ENCODE measurements around the gene DHRS11.

The DHRS11 gene

DNA sequence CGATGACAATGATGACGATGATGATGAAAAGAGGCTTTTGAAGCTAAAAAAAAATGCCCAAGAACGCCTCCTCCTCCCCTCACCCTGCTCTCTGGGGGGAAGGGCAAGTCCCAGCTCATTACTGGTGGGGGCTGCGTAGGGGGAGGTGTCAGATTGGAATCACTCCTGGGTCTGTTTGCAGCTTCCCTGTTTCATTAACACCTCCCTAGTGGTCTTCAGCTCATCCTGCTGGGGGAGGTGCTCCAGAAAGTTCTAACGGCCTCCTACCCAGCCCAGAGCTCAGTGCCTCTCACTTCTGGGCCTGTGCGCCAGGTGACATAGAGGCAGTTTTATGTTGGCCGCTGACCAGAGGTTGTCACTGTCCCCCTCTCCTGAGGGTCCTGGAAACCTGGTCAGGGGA, 22.4 kb downstream of the DHRS11 start:
- no peak for DNase-seq (ENCODE audit: low spot score)

DNA sequence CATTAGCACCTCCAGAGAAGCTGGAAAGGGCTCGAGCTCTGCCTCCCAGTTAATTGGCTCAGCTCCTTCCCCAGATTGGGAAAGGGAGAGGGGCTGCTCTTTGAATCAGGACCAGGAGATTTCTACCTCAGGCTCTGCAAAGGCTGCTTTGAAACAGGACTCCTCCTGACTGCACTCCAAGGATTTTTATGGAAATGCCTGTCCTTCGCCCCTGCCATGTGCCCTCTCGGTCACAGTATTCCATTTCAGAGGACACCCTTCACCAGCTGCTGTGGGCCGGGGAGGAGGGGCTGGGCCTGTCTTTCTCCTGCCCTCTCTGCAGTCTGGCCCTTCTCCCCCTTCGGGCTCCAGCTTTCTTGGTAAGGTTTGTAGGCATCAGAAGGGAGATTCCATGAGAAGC, 23.3 kb downstream of the DHRS11 start:
- DNase-seq (ENCODE audit: low spot score): no peak

DNA sequence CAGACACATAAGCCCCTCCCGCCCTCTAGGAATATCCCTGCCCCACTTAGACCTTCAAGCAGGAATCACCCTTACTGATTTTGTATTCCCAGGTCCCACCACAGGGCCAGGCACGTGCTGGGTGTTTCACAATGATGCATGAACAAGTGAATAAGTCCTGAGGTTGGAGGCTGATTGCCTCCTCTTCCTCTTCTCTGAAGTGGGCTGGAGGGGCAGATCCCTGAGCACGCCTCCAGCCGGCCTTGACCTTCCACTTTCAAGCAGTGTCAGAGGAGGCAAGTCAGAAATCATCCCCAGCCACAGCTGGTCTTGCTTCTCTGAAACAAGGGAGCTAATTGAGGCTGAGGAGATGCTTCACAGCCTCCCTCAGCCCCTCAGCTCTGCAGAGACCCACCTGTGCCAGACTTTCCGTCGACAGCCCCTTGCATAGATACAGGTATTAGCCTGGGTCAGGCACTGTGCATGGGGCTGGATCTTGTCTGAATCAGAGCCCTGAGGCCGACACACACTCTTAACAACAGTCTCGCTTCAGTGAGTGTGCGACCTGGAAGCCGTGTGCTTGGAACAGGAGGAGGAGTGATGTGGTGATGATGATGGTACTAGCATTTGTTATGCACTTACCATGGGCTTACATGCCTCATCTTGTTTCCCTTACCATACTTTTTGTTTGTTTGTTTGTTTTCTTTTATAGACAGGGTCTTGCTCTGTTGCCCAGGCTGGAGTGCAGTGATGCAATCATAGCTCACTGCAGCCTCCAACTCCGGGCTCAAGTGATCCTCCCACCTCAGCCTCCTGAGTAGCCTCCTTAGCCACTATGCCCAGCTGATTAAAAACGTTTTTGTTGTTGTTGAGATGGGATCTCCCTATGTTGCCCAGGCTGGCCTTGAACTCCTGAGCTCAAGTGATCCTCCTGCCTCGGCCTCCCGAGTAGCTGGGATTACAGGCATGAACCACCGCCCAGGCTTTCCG, 24.7 kb downstream of the DHRS11 start:
- no peak for DNase-seq (ENCODE audit: low spot score)

DNA sequence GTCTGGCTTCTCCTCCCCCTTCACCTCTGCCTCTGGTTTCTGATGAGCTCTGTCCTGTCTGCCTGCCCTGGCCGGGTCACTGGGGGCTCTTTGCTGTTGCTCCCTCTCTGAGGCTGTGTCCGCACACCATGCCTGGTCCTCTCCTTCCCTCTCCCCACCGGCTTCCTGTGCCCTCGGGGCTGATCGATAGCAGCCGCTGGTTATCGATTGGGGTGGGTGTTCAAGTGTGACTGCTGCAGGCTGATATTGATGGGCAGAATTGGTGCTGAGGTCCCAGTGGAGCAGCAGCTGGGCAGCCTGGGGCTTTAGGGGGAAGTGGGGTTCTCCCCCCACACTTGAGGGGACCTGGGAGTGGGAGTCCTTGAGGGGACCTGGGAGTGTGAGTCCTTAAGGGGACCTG, 26.1 kb downstream of the DHRS11 start:
- DNase-seq (ENCODE audit: low spot score): no peak

DNA sequence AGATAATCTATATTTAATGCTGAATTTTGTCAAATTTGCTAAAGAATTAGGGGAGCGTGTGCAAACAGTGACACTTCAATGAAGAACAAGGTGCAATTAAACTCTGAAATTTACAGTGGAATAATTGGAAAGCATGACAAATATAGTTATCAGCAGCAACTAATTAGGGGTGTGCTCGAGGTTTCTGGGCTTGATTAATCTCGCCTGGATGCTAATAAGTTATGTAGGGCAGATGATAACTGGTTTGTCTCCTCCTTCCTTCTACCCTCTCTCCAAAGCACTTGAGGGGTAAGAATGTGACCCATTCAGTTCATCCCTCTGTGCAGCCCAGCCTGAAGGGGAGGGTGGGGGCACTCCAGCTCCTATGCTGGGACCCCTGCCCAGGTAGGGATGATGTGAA, 31.6 kb downstream of the DHRS11 start:
- no peak for DNase-seq (ENCODE audit: low spot score)

DNA sequence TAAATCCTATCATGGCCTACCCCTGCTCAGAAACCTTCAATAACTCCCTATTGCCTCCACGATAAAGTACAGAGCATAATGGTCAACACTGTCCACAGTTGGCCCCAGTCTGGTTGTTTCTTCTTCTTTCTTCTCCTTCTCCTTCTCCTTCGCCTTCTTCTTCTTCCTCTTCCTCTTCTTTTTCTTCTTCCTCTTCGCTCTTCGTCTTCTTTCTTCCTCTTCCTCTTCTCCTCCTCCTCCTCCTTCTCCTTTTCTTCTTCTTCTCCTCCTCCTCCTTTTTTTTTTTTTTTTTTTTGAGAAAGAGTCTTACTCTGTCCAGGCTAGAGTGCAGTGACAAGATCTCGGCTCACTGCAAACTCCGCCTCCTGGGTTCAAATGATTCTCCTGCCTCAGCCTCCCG, 33.5 kb downstream of the DHRS11 start:
- DNase-seq (ENCODE audit: low spot score): no peak

DNA sequence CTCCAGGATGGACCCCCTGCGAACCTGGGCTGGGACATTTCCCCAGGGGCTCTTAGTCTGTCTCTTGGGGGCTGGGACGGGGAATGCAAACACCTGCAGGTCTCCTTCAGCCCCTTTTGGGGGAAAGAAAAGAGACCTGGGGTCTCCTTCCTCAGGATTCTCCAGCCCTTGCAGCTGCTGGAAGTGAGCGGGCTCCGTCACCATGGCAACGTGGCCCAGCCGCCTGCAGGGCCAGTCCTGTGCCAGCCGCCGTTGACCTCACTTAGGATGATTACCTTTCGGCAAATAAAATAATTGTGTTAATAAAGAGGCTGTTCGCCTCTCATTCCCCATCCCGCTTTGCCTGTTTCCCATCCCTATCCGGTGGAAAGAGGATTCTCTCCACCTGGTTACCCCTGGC, 35.4 kb downstream of the DHRS11 start:
- DNase-seq (ENCODE audit: low spot score): no peak

DNA sequence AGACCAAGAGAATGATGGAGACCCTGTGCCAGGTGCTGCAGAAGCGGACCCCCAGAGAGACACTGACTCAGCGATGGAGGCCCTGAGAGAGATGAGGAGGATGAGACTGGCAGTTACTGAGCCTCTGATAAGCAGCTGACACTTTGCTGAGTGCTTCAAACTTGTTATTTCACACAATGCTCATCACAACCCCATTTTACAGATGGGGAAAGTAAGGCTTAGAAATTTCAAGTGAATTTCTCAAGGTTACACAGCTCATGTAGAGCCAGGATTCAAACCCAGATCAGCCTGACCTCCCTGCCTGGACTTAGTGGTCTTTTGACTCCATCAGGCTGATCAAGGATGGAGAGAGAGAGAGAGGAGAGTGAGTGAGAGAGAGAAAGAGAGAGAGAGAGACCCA, 36.9 kb downstream of the DHRS11 start:
- DNase-seq (ENCODE audit: low spot score): no peak

DNA sequence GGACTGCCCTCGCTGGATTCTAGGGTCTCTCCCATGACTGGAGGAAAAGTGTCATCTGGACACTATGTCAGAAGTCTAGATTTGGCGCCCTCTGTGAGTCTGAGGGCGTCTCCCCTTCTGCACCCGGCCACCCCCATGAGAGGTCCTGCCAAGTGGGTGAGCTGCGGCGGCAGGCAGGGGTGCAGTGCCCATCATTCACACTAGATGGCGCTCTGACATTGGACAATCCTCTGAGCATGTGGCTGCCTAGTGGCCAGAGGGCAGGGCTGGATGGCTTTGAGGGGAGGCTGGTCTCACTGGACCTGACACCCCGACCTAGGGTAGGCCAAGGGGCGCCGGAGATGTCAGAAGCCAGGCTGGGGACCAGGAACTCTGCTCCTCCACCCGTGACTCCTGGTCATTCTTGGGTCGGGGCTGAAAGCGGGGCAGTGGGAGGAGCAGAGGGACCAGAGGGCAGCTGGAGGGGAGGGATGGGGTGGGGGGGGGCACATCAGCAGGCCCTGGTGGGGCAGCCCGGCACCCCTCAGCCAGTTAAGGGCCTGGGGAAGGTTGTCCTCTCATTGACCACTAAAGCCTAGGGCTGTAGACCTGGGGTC, 37.7 kb downstream of the DHRS11 start:
- DNase-seq (ENCODE audit: low spot score): peak; percentile 88

DNA sequence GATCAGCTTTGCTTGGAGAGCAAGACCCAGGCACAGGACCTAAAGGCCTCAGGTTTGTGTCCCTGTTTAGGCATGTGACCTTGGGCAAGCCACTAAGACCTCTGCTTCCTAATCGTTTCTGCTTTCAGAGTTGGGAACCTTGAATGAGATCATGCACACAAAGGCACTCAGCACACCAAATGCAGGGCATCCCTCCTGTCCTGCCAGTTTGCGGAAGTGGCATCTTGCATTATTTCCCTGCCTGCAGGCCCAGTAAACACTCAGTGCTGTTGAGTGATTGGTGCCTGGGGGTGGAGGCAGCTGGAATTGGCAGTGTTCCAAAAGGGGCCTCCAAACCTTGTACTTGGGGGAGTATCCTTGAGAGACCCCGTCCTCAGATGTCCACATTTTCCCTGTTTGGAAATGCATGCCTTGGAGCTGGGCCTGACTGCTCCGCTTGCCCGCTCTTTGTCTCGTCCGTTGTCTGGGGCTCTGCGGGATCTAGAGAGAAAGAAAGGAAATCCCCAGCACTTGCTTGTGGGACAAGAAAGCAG, 38.4 kb downstream of the DHRS11 start:
- no peak for DNase-seq (ENCODE audit: low spot score)

DNA sequence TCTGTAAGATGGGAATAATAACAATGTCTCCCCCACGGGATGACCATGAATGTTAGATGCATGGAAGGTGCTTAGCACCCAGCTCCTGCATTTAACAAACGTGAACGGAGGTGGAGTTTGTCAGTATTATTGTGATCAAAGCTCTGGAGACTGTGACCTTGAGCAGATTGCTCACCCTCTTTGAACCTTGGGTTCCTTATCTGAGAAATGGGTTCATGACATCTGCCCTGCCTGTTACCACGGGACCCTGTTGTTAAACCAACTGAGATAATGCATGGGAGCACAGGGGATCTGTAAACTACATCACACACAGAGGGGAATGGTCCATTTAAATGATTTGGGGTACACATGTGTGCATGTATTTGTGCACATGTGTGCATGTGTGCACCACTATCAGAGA, 39.3 kb downstream of the DHRS11 start:
- DNase-seq (ENCODE audit: low spot score): no peak

DNA sequence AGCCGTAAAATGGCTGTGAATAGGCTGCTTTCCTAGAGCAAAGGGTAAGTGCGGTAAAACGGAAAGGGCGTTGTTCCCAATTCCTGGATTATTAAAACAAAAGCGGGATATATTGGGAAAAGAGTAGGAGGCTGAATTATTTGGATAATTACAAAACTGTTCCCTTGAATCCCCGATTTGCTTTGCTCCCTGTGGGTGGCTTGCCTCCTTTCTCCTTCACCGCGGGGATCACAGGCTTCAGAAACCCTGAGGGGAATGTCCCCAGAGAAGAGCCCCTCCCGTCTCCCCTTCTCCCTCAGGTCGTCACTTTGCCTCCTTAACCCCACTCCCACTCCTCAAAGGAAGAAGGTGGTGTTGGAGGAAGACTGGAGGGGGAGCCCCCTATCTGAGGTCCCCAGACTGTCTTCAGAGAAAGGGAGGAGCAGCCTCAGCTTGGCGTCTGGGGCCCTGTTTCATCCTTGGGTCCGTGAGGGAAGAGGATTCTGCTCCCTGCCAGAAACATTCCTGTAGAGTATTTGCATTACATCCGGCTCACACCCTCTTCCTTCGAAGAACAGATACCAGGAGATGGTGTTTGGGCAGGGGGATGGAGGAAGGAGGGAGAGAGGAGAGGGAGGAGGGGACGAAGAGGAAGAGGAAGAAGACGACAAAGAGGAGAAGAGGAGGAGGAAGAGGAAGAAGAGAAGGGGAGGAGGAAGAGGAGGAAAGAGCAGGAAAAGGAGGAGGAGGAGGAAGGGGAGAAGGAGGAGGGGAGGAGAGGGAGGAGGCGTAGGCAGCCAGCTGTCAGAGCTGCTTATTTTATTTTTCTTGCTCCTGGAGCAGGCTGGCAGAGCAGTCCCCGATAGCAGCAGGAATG, 41.5 kb downstream of the DHRS11 start:
- DNase-seq (ENCODE audit: low spot score): no peak

DNA sequence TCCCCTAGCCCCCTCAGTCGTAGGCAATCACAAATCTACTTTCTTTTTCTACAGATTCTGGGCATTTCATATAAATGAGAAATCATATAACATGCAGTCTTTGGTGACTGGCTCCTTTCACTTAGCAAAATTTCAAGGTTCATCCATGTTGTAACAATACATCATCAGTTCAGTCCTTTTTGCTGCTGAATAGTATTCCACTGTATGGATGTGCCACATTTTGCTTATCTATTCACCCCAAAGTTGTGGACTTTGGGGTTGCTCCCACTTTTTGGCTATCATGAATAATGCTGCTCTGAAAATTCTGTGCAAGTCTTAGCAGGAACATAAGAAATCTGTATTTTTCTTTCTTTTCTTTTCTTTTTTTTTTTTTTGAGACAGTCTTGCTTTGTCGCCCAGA, 48.7 kb downstream of the DHRS11 start:
- DNase-seq (ENCODE audit: low spot score): no peak

DNA sequence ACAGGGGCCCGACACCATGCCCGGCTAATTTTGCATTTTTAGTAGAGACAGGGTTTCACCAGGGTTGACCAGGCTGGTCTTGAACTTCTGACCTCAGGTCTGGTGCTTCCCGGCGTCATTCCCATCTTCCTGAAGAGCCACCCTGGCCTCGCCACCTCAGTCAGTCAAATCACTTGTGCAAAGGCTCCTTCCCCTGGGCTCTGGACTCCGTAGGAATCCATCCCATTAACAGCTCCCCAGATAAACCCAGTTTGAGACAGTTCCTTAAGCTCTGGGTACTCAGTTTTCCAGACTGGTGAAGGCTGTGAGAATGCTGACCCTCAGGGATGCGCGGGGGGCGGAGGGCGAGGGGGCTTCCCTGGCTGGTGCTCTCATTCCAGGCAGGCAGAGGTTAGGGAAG, 49.2 kb downstream of the DHRS11 start:
- DNase-seq (ENCODE audit: low spot score): no peak

DNA sequence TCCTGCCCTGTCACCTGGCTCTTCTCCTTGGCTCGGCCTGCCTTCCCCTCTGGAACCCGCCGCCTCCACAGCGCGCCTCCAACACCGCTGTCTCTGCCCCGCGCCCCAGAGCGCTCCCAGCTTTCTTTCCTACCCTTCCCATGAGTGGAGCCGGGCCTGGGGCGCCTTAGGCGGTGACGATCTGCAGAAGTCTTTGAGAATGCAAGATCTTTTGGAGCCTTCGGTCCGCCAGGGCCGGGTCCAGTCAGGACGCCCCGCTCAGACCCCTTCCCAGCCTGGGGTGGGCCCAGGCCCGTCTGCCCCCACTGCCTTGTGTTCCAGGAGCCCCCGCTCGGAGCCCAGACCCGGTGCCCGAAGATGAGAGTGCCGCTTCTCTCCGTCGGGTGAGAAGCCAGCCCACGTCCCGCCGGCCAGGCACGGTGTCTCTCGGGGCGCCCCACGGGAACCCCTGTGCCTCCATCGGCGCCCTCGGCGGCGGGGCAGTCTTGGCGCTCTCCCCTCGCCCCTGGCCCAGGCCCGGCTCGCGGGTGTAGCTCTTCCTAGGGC, 49.7 kb downstream of the DHRS11 start:
- DNase-seq (ENCODE audit: low spot score): no peak

DNA sequence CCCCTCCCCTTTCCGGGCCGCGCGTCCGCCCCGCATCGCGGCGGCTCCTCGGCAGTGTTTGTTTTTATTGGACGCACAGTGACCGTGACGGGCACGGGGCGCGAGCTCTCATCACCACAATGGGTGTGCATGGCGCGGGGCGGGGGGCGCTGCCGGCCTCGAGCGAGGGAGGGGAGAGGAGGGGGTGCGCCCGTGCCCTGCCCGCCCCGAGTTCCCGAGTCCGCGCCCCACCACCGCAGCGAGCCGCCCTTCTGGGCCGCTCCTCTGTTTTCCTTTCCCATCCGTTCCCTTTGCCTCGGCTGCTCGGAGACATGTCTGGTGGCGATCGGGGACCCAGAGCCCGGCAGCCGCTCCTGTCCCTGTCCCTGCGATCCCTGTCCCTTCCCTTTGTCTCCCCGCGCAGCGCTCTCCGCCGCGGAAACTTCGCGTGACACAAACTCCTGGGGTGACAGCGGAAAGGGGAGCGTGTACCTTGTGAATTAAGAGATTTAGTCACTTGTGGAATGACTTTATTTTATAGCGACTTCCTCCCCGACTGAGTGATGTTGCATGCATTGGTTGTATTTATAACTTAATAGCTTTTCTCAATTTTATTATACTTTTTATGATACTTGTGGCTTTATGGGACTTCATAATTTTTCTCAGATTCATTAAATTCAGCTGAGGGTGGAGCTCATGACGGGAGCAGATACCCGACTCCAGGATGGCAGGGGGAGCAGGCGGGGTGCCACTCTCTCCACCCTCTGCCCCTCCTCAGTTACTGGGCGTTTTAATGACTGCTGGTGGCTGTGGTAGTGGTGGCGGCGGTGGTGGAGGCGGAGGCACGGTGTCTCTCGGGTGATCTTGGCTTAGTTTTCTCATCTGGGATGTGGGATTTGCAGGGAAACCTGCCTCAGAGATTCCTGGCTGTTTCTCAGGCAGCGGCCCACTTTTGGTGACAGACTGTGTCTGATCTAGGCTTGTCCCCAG, 50.5 kb downstream of the DHRS11 start:
- DNase-seq (ENCODE audit: low spot score): peak; percentile 40

DNA sequence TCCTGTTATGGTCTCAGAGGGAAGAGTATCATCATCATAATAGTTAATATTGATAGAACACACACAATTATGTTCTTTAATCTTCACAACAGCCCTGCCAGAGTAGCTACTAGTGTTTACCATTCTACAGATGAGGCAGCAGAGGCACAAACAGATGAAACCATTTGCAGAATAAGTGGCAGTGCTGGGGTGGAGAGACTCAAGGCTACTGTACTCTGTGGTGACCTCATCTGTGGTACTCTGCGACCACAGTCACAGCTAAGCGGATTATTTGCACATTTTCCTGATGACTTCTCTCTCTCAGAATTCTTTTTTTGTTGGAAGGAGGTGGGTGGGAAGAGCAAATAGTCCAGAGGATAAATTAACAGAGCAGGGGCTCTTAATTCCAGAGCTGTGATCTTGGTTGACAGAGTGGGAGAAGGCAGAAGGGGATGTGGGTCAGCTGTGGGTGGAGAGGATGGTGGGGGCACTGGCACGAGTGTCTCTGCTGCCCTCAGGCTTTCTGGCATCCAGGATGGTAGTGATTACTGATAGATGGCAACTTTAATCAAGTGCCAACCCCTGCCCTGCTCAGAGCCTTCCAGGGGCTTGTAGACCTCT, 51.5 kb downstream of the DHRS11 start:
- DNase-seq (ENCODE audit: low spot score): no peak

DNA sequence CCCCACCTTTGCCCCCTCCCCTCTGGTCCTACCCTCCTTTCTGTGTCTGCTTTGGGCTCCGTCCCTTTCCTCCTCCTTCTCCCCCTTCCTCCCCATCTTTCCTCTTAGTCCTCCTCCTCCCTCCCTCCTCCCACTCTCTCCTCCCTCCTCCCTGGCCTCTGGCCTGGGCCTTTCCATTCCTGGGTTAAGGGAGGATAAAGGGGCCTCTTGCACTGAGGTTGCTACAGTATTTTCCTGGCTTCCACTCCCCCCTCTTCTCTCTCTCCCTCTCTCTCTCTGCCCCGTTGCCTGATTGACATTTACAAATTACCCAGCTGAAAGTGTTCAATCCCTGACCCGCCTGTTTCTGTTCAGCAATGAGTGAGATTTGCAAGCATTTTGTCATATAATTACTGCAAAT, 53.7 kb downstream of the DHRS11 start:
- DNase-seq (ENCODE audit: low spot score): no peak

DNA sequence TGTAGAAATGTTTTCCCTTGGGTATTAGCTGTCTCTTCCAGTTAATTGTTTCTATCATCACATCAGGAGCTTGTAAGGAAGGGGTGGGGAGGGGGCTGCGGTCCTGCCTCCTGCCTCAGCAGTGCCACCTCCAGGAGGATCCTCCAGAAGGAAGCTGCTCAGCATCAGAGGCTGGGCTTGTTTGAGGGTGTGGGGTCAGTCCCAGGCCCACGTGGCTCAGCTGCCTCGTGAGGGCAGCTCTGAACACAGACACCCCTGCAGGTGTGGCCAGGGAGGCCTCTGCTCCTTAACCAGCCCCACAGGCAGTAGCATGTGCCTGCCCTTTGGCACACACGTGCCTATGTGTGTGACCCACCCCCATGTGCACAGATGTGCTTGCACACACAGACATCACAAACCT, 56.0 kb downstream of the DHRS11 start:
- DNase-seq (ENCODE audit: low spot score): no peak

DNA sequence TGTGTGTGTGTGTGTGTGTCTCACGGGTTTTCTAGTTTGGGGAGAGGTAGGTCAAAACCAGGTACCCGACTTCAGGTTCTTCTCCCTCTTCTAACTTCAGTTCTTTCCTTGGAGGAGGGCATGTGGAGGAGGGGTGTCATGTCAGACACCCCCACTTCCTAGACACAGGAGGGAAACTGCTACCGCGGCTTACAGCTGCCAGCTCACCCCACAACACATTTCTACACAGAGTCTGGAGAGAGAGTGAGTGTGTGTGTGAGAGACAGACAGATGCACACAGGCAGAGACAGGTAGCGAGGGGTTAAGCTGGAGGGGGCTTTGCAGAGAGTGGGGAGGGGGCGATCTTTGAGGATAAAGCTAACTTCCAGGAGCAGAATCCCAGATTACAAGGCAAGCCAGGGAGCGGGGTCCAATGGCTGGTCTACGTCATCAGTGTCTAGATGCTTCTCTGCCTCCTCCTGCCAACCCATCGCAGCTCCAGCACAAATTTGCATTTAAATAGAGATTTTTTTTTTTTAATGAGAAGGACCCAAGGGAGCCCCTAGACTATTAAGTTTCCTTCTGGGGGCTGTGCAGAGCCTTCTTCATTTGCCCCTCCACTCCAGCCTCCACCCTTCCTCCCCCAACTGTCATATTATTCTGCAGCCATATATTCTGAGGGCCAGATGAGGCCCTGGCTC, 58.6 kb downstream of the DHRS11 start:
- no peak for DNase-seq (ENCODE audit: low spot score)
